ENCODE results near the gene ZNF212.

Gene ZNF212

GRCh38 chr7:149239345-149240143 lies at the start of gene ZNF212:
Gene ZNF212 (plus strand): TSS chr7:149239651. CDS start chr7:149239779, 128 bp downstream.
- H3K27me3 ChIP-seq (ENCODE audit: control insufficient read depth in 2 of 2, insufficient read depth in 2 of 2, low read length in 2 of 2): no peaks in the 10 kb centered on the region
- peak within 1 kb of the TSS; percentile 76 to 97 for H3K4me3 ChIP-seq (ENCODE audit: low read length in 2 of 2)
- H3K9me3 ChIP-seq (ENCODE audit: control insufficient read depth in 2 of 2, low read length in 2 of 2): no peaks in the 10 kb centered on the region
- H3K4me1 ChIP-seq (ENCODE audit: control insufficient read depth in 2 of 2, insufficient read depth in 2 of 2, low read length in 2 of 2): peaks cover 7 to 9% of the 10 kb centered on the region in 2 donors
- peak within 1 kb of the TSS; percentile 28 to 61 for H3K27ac ChIP-seq (ENCODE audit: low read depth in 2 of 2, low read length in 2 of 2)
- H3K36me3 ChIP-seq (ENCODE audit: control insufficient read depth in 2 of 2, insufficient read depth in 2 of 2, low read length in 2 of 2): no peaks in the 10 kb centered on the region
- H3K9ac ChIP-seq (ENCODE audit: low read depth in 1 of 2, low read length in 2 of 2): peak within 1 kb of the TSS; percentile 78 to 89

GRCh38 chr7:149191851-149192250 lies 47.6 kb upstream of the ZNF212 start:
- no peaks in the 10 kb centered on the region for H3K9me3 ChIP-seq (ENCODE audit: control insufficient read depth in 2 of 2, low read length in 2 of 2)
- H3K27ac ChIP-seq (ENCODE audit: low read depth in 2 of 2, low read length in 2 of 2): peak overlapping the region; percentile 44 to 72
- no peak overlapping the region for H3K9ac ChIP-seq (ENCODE audit: low read depth in 1 of 2, low read length in 2 of 2)
- peak overlapping the region; percentile 28 to 34 for H3K4me3 ChIP-seq (ENCODE audit: low read length in 2 of 2)
- H3K36me3 ChIP-seq (ENCODE audit: control insufficient read depth in 2 of 2, insufficient read depth in 2 of 2, low read length in 2 of 2): no peaks in the 10 kb centered on the region
- peaks cover 17 to 19% of the 10 kb centered on the region in 2 donors for H3K4me1 ChIP-seq (ENCODE audit: control insufficient read depth in 2 of 2, insufficient read depth in 2 of 2, low read length in 2 of 2)
- H3K27me3 ChIP-seq (ENCODE audit: control insufficient read depth in 2 of 2, insufficient read depth in 2 of 2, low read length in 2 of 2): no peaks in the 10 kb centered on the region

- peaks cover 13 to 20% of the 10 kb centered on the region in 2 donors for H3K36me3 ChIP-seq (ENCODE audit: control insufficient read depth in 2 of 2, insufficient read depth in 2 of 2, low read length in 2 of 2)
- H3K9ac ChIP-seq (ENCODE audit: low read depth in 1 of 2, low read length in 2 of 2): peak overlapping the region; percentile 58 to 85
- no peaks in the 10 kb centered on the region for H3K9me3 ChIP-seq (ENCODE audit: control insufficient read depth in 2 of 2, low read length in 2 of 2)
- H3K27ac ChIP-seq (ENCODE audit: low read depth in 2 of 2, low read length in 2 of 2): peak overlapping the region; percentile 90 to 91
- H3K4me1 ChIP-seq (ENCODE audit: control insufficient read depth in 2 of 2, insufficient read depth in 2 of 2, low read length in 2 of 2): peaks cover 21 to 22% of the 10 kb centered on the region in 2 donors
- peak overlapping the region; percentile 82 to 83 for H3K4me3 ChIP-seq (ENCODE audit: low read length in 2 of 2)
- no peaks in the 10 kb centered on the region for H3K27me3 ChIP-seq (ENCODE audit: control insufficient read depth in 2 of 2, insufficient read depth in 2 of 2, low read length in 2 of 2)
Measured at GRCh38 chr7:149194799-149195179, 44.7 kb upstream of the ZNF212 start.

GRCh38 chr7:149195180-149196150 lies 44.0 kb upstream of the ZNF212 start, which contains the start of gene ZNF282:
Gene ZNF282 (plus strand): TSS chr7:149195546. CDS start chr7:149195590, 44 bp downstream.
- Histone ChIP-seq H3K27me3 (ENCODE audit: control insufficient read depth in 2 of 2, insufficient read depth in 2 of 2, low read length in 2 of 2) (no peaks in the 10 kb centered on the region), H3K27ac (ENCODE audit: low read depth in 2 of 2, low read length in 2 of 2) (peak within 1 kb of the TSS; percentile 90 to 91), H3K36me3 (ENCODE audit: control insufficient read depth in 2 of 2, insufficient read depth in 2 of 2, low read length in 2 of 2) (peaks cover 20 to 25% of the 10 kb centered on the region in 2 donors), H3K4me1 (ENCODE audit: control insufficient read depth in 2 of 2, insufficient read depth in 2 of 2, low read length in 2 of 2) (peaks cover 21% of the 10 kb centered on the region in 2 donors), H3K9me3 (ENCODE audit: control insufficient read depth in 2 of 2, low read length in 2 of 2) (no peaks in the 10 kb centered on the region), H3K4me3 (ENCODE audit: low read length in 2 of 2) (peak within 1 kb of the TSS; percentile 82 to 83), H3K9ac (ENCODE audit: low read depth in 1 of 2, low read length in 2 of 2) (peak within 1 kb of the TSS; percentile 78 to 85)

GRCh38 chr7:149196151-149196704 lies 43.2 kb upstream of the ZNF212 start:
- Histone ChIP-seq H3K27me3 (ENCODE audit: control insufficient read depth in 2 of 2, insufficient read depth in 2 of 2, low read length in 2 of 2) (no peaks in the 10 kb centered on the region), H3K36me3 (ENCODE audit: control insufficient read depth in 2 of 2, insufficient read depth in 2 of 2, low read length in 2 of 2) (peaks cover 27 to 31% of the 10 kb centered on the region in 2 donors), H3K9ac (ENCODE audit: low read depth in 1 of 2, low read length in 2 of 2) (peak overlapping the region; percentile 78 to 85), H3K4me3 (ENCODE audit: low read length in 2 of 2) (peak overlapping the region; percentile 82 to 83), H3K4me1 (ENCODE audit: control insufficient read depth in 2 of 2, insufficient read depth in 2 of 2, low read length in 2 of 2) (peaks cover 18 to 21% of the 10 kb centered on the region in 2 donors), H3K27ac (ENCODE audit: low read depth in 2 of 2, low read length in 2 of 2) (peak overlapping the region; percentile 67 to 90), H3K9me3 (ENCODE audit: control insufficient read depth in 2 of 2, low read length in 2 of 2) (no peaks in the 10 kb centered on the region)

GRCh38 chr7:149196705-149197171 lies 42.7 kb upstream of the ZNF212 start:
- Histone ChIP-seq H3K9ac (ENCODE audit: low read depth in 1 of 2, low read length in 2 of 2) (peak overlapping the region; percentile 78 to 85), H3K36me3 (ENCODE audit: control insufficient read depth in 2 of 2, insufficient read depth in 2 of 2, low read length in 2 of 2) (peaks cover 30 to 35% of the 10 kb centered on the region in 2 donors), H3K4me1 (ENCODE audit: control insufficient read depth in 2 of 2, insufficient read depth in 2 of 2, low read length in 2 of 2) (peaks cover 15 to 17% of the 10 kb centered on the region in 2 donors), H3K9me3 (ENCODE audit: control insufficient read depth in 2 of 2, low read length in 2 of 2) (no peaks in the 10 kb centered on the region), H3K27me3 (ENCODE audit: control insufficient read depth in 2 of 2, insufficient read depth in 2 of 2, low read length in 2 of 2) (no peaks in the 10 kb centered on the region), H3K4me3 (ENCODE audit: low read length in 2 of 2) (peak overlapping the region; percentile 82 to 83), H3K27ac (ENCODE audit: low read depth in 2 of 2, low read length in 2 of 2) (peak overlapping the region in 1 of 2 donors; percentile 67)

GRCh38 chr7:149197675-149198074 lies 41.8 kb upstream of the ZNF212 start:
- Histone ChIP-seq H3K9ac (ENCODE audit: low read depth in 1 of 2, low read length in 2 of 2) (no peak overlapping the region), H3K36me3 (ENCODE audit: control insufficient read depth in 2 of 2, insufficient read depth in 2 of 2, low read length in 2 of 2) (peaks cover 33 to 38% of the 10 kb centered on the region in 2 donors), H3K4me3 (ENCODE audit: low read length in 2 of 2) (no peak overlapping the region), H3K27me3 (ENCODE audit: control insufficient read depth in 2 of 2, insufficient read depth in 2 of 2, low read length in 2 of 2) (no peaks in the 10 kb centered on the region), H3K9me3 (ENCODE audit: control insufficient read depth in 2 of 2, low read length in 2 of 2) (no peaks in the 10 kb centered on the region), H3K4me1 (ENCODE audit: control insufficient read depth in 2 of 2, insufficient read depth in 2 of 2, low read length in 2 of 2) (peaks cover 15 to 16% of the 10 kb centered on the region in 2 donors), H3K27ac (ENCODE audit: low read depth in 2 of 2, low read length in 2 of 2) (no peak overlapping the region)

- Histone ChIP-seq H3K4me3 (ENCODE audit: low read length in 2 of 2) (no peak overlapping the region), H3K9ac (ENCODE audit: low read depth in 1 of 2, low read length in 2 of 2) (no peak overlapping the region), H3K36me3 (ENCODE audit: control insufficient read depth in 2 of 2, insufficient read depth in 2 of 2, low read length in 2 of 2) (peaks cover 39 to 43% of the 10 kb centered on the region in 2 donors), H3K4me1 (ENCODE audit: control insufficient read depth in 2 of 2, insufficient read depth in 2 of 2, low read length in 2 of 2) (peaks cover 10 to 16% of the 10 kb centered on the region in 2 donors), H3K27me3 (ENCODE audit: control insufficient read depth in 2 of 2, insufficient read depth in 2 of 2, low read length in 2 of 2) (no peaks in the 10 kb centered on the region), H3K9me3 (ENCODE audit: control insufficient read depth in 2 of 2, low read length in 2 of 2) (no peaks in the 10 kb centered on the region), H3K27ac (ENCODE audit: low read depth in 2 of 2, low read length in 2 of 2) (no peak overlapping the region)
Measured at GRCh38 chr7:149198161-149198816, 41.2 kb upstream of the ZNF212 start.

GRCh38 chr7:149199234-149199995 lies 40.0 kb upstream of the ZNF212 start:
- H3K27me3 ChIP-seq (ENCODE audit: control insufficient read depth in 2 of 2, insufficient read depth in 2 of 2, low read length in 2 of 2): no peaks in the 10 kb centered on the region

More at GRCh38 chr7:149199234-149199995, 40.0 kb upstream of the ZNF212 start:
- H3K36me3 ChIP-seq (ENCODE audit: control insufficient read depth in 2 of 2, insufficient read depth in 2 of 2, low read length in 2 of 2): peaks cover 50 to 52% of the 10 kb centered on the region in 2 donors
- H3K4me1 ChIP-seq (ENCODE audit: control insufficient read depth in 2 of 2, insufficient read depth in 2 of 2, low read length in 2 of 2): peaks cover 10 to 16% of the 10 kb centered on the region in 2 donors
- H3K27ac ChIP-seq (ENCODE audit: low read depth in 2 of 2, low read length in 2 of 2): no peak overlapping the region
- H3K9ac ChIP-seq (ENCODE audit: low read depth in 1 of 2, low read length in 2 of 2): no peak overlapping the region
- H3K4me3 ChIP-seq (ENCODE audit: low read length in 2 of 2): no peak overlapping the region
- no peaks in the 10 kb centered on the region for H3K9me3 ChIP-seq (ENCODE audit: control insufficient read depth in 2 of 2, low read length in 2 of 2)

All from mucosa of rectum (tissue), 2 donors.